GM18867 (cell line): ENCODE results near the gene PPM1L.
A peak's percentile ranks its signal among the peaks of the same experiment; 100 is the strongest.

Experiments used
- ATAC-seq: cut with Tn5 transposase; IDR thresholded peaks from one replicate; pipeline ENCODE4 v1.9.1; 2021; ENCODE audit warnings: mild to moderate bottlenecking, moderate library complexity; ENCODE audit not compliant: unreplicated experiment

PPM1L gene

GRCh38 chr3:160806686-160807085 lies 50.7 kb downstream of the PPM1L start:
- ATAC-seq = no peak

DNA sequence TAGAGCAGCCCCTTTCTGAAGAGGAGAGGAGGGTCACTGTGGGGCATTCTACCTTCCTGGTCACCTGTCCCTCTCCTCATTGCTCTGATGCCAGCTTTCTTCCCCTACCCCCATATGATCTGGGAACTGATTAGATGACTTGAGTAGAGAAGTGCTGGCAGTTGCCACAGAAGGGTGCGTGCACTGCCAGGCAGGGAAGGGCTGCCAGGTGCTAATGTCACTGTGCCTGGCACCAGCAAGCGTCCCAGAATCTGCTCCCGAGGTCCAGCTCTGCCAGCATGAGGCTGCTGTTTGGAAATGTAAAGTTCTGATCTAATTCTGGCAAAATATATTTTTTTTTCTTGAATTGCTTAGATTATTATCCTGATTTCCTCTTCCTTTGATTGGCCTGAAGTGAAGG lies 52.8 kb downstream of the PPM1L start:
- no peak for ATAC-seq

DNA sequence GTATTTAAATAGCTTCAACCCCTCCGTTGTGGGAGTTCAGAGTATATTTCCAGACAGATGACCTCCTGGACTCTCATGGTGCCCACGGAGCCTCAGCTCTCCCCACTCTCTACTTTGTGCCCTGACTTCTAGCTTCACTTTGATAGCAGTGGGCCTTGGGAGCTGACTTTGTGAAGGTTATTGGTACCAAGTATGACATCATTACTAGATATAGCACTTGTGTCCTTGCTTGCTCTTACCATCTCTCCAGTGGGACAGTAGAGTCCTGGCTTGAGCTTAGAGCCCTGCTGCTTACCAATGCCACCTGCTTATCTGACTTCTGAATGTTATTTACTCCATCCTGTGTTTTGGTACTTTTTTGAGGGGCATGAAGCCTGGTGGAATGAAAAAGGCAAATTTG lies 53.4 kb downstream of the PPM1L start:
- no peak for ATAC-seq

DNA sequence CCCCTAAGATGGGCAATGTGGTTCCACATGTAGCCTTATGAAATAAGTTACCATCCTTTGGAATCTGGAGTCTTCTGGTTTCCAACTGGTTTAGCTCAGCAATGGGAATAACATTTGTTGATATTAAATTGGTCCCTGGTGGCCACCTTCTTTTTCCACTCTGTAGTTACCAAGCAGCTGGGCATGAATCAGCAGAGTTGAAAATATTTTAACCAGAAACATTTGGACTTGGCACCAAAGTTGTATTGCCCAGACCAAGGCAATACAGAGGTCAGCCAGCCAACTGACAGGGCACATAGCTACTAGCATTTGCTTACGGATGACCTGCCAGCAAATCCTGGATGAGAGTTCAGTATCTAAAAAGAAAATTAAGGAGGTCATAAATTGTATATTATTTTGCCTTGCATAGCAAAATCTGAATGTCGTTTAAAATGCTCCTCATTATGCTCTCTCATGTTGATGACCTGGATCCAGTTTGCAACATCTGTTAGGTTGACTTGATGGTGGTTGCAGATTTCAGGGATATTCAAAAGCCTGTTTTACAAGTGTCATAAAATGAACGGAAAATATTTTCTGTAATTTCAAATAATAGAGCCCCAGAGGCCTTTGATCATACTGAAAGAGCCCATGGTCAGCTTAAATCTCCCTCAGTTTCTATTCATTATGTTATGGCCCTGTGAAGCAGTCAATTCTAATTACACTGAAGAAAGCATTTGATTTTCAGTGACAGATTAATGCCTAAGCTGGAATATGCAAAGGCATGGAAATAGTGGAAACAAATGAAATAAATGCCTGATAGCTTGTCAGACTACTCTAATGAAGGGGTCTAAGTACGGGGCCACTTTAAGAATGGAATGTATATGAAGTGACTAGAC lies 54.6 kb downstream of the PPM1L start:
- ATAC-seq = no peak

GRCh38 chr3:160811237-160811548 lies 55.2 kb downstream of the PPM1L start:
- no peak for ATAC-seq

DNA sequence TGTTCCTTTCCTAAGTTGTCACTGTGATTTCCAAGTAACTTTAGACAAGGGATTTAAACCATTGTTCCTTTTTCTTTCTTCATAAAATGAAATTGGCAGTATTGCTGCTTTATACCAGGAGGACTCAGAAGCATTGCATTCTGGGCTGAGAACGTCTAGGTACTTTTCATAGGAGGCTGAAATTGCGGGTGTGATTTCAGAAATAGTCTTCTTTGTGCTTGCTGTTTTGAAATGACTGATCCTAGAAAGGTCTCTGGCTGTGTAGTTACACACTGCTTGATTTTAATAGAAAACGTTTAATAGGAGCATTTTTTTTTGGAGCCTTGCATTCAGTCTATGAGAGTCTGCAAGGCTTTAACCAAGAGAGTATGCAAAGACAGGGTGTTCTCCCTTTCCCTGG lies 56.3 kb downstream of the PPM1L start:
- ATAC-seq = peak; percentile 81

- ATAC-seq = no peak
These were observed 59.2 kb downstream of the PPM1L start for GRCh38 chr3:160815280-160815679.

DNA sequence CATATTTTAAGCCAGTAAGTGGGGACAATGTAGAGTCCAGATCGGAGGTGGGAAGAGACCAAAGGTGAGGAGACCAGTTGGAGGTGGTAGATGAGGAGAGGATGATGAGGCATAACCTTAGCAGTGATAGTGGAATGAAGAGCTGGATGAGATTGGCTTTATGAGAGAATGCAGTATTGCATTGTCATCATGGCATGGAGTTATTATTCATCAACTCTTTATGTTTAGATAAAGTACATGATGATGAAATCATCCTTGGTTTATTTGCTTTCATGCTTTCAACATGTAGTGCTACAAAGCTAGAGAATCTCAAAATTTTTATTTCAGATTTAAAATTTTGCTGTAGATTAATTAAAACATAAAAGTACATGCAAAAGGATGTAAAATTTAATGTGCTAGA lies 64.0 kb downstream of the PPM1L start:
- no peak for ATAC-seq

- no peak for ATAC-seq
These were observed 64.4 kb downstream of the PPM1L start for GRCh38 chr3:160820430-160820829.

GRCh38 chr3:160822936-160823335 lies 66.9 kb downstream of the PPM1L start:
- no peak for ATAC-seq

- ATAC-seq = no peak
These were observed 69.3 kb downstream of the PPM1L start for GRCh38 chr3:160825311-160825800.

DNA sequence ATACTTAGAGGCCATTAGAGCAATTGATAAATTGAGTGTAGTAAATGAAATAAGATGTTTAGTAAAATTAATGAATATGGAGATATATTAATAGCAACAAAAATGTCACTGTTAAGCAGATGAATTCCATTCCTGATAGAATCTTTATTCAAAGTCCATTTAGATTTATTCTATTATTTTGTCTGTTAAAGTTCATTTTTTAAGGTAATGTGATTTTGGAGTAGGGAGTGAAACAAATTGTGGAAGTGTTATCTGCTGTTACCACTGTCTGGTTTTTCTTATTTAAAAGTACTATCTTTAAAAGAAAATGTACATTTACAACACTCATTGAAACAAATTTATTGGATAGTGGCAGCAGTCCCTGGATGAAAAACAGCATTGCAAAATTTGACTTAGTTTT lies 70.4 kb downstream of the PPM1L start:
- ATAC-seq = no peak

- ATAC-seq = no peak
These were observed 71.0 kb downstream of the PPM1L start for GRCh38 chr3:160826991-160827390.

- no peak for ATAC-seq
These were observed 71.5 kb downstream of the PPM1L start for GRCh38 chr3:160827516-160827915.

- no peak for ATAC-seq
These were observed 72.8 kb downstream of the PPM1L start for GRCh38 chr3:160828880-160829279.

- no peak for ATAC-seq
These were observed 73.5 kb downstream of the PPM1L start for GRCh38 chr3:160829486-160830009.

GRCh38 chr3:160830796-160831195 lies 74.8 kb downstream of the PPM1L start:
- ATAC-seq = no peak

- ATAC-seq = no peak
These were observed 75.4 kb downstream of the PPM1L start for GRCh38 chr3:160831401-160831800.

GRCh38 chr3:160837394-160837980 lies 81.5 kb downstream of the PPM1L start:
- ATAC-seq = no peak

- no peak for ATAC-seq
These were observed 84.6 kb downstream of the PPM1L start for GRCh38 chr3:160840590-160840989.

DNA sequence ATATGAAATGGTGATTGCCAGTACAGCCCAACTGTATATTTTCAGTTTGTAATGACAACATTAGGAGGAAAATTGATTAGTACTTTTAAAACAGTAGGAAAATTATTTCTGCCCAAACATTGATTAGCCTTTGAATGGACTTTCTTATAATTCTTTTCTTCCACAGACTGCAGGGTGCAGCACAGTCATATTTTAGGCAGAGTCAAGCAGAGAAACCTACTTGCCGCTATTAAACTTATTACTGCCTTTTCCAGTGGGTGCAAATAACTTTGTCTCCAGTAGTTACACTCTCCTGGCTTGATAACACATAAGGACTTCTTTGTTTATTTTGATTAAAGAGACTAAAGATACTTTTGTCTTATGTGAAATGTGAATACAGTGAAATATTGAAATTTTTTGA lies 85.4 kb downstream of the PPM1L start:
- ATAC-seq = no peak
